HG02981 (cell line): ENCODE measurements around the gene CHMP4A.
"Not testable (repeated sequence)": the region's sequence is repeated elsewhere in the genome, so short reads cannot be mapped to it uniquely, and the experiment has no call there.

Experiments used
- ATAC-seq: cut with Tn5 transposase; IDR thresholded peaks from one replicate; pipeline ENCODE4 v1.9.1; 2021; ENCODE audit warnings: mild to moderate bottlenecking, moderate library complexity; ENCODE audit not compliant: unreplicated experiment

Gene CHMP4A

GRCh38 chr14:24249230-24250021 is 36.1 kb upstream of the CHMP4A start:
- ATAC-seq = no peak

GRCh38 chr14:24247422-24247821 is 34.1 kb upstream of the CHMP4A start:
- ATAC-seq = no peak

- ATAC-seq = no peak
Observed at GRCh38 chr14:24246765-24247212, 33.5 kb upstream of the CHMP4A start.

GRCh38 chr14:24245350-24245749 is 32.1 kb upstream of the CHMP4A start:
- ATAC-seq = not testable (repeated sequence)

GRCh38 chr14:24243336-24243836 is 30.1 kb upstream of the CHMP4A start:
- ATAC-seq = no peak

GRCh38 chr14:24241829-24242443 is 28.6 kb upstream of the CHMP4A start:
- ATAC-seq = peak; percentile 80

GRCh38 chr14:24240110-24240918 is 27.0 kb upstream of the CHMP4A start:
- no peak for ATAC-seq

GRCh38 chr14:24238527-24239037 is 25.3 kb upstream of the CHMP4A start:
- ATAC-seq = no peak

GRCh38 chr14:24238123-24238522 is 24.8 kb upstream of the CHMP4A start:
- ATAC-seq = no peak

GRCh38 chr14:24237463-24237955 is 24.2 kb upstream of the CHMP4A start:
- ATAC-seq = no peak

GRCh38 chr14:24236689-24237462 is 23.6 kb upstream of the CHMP4A start:
- ATAC-seq = no peak

- ATAC-seq = no peak
Observed at GRCh38 chr14:24235804-24236688, 22.8 kb upstream of the CHMP4A start.

- ATAC-seq = no peak
Observed at GRCh38 chr14:24234095-24235005, 21.1 kb upstream of the CHMP4A start.

- no peak for ATAC-seq
Observed at GRCh38 chr14:24233538-24233866, 20.2 kb upstream of the CHMP4A start.

- peak; percentile 50 for ATAC-seq
Observed at GRCh38 chr14:24232645-24233537, 19.6 kb upstream of the CHMP4A start, which contains the start of gene GMPR2. Gene GMPR2 (plus strand): TSS chr14:24232929. CDS start chr14:24233254, 325 bp downstream.

GRCh38 chr14:24232121-24232644 is 18.9 kb upstream of the CHMP4A start, which contains the start of gene NEDD8:
Gene NEDD8 (minus strand): TSS chr14:24232367. CDS start chr14:24232267, 100 bp downstream.
- peak; percentile 63 for ATAC-seq
